Activated CD8-positive, alpha-beta memory T cell treated with anti-CD3 and anti-CD28 coated beads for 4 hours (primary cell): ENCODE results near the gene LARGE1.
"Not testable (repeated sequence)": the region's sequence is repeated elsewhere in the genome, so short reads cannot be mapped to it uniquely, and the experiment has no call there.

Source experiments
- DNase-seq, 2 donors: peaks; one replicate each; pipeline ENCODE4 v3.0.0-alpha.2; 2020; ENCODE audit warnings: low read depth in 2 of 2

The LARGE1 gene

GRCh38 chr22:33372875-33373274 lies 547.4 kb downstream of the LARGE1 start:
- DNase-seq: no peak

DNA sequence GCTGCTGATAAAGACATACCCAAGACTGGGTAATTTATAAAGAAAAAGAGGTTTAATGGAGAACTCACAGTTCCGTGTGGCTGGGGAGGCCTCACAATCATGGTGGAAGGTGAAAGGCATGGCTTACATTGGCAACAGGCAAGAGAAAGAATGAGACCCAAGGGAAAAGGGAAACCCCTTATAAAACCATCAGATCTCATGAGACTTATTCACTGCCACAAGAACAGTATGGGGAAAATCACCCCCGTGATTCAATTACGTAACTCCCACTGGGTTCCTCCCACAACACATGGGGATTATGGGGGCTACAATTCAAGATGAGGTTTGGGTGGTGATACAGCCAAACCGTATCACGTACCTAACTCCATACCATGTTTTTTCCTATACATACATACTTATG lies 557.0 kb downstream of the LARGE1 start:
- DNase-seq: not testable (repeated sequence)

DNA sequence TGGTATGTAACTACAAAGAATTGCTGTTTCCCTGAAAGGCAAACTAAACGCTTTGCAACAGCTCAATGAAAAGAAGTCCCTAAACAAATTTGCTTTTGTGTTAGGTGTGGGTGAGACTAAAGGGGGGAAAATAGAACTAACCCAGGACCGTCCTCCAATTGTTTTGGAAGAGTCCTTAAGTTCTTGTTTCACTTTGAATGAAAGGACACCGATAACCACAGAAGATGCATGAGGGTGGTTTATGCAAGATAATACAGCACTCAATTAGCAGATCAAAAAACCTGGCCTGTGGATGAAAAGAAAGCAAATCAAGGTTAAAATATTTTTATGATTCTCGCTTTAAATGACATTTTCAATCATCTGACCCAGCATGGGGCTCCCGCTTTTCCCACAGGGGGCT lies 557.6 kb downstream of the LARGE1 start:
- DNase-seq: no peak

GRCh38 chr22:33361581-33361980 lies 558.7 kb downstream of the LARGE1 start:
- no peak for DNase-seq

DNA sequence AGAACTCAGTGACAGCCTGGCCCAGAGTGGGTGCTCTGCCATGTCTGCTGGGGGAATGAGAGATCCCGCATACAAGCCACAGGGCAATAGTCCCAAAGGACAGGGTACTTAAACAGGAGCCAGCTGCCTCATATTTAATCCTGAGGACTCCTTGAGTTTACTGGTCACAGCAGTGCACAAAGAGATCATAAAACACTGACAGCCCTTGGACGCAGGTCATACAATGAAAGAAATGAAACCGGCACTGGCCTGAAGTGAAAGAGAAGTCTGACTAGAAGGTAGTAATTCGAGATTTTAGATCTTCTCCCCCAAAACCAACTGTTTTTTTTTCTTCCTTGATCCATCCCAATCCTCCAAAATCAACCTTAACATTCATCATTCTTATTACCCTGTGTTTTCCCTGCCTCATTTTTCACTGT lies 562.3 kb downstream of the LARGE1 start:
- no peak for DNase-seq

DNA sequence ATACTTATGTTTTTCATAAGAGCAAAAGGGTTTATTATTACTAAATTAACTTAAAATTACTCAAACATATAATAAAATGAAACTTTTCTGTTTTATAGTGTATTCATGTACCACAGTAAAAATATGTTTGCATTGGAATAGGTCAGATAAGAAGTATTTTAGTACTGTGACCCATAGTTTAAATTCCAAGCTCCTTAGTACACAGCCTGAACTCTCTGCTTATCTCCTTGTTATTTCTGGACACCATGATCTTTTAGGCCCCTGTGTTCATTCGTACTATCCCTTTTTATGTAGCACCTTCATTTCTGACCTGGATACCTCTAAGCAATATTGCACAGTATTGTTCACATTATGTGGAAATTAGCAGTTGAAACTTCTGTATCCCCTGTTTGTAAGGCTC lies 565.3 kb downstream of the LARGE1 start:
- no peak for DNase-seq

GRCh38 chr22:33353502-33353901 lies 566.8 kb downstream of the LARGE1 start:
- DNase-seq: no peak

- no peak for DNase-seq
Observed at GRCh38 chr22:33352768-33353167, 567.5 kb downstream of the LARGE1 start.

GRCh38 chr22:33350961-33351360 lies 569.3 kb downstream of the LARGE1 start:
- DNase-seq: no peak

DNA sequence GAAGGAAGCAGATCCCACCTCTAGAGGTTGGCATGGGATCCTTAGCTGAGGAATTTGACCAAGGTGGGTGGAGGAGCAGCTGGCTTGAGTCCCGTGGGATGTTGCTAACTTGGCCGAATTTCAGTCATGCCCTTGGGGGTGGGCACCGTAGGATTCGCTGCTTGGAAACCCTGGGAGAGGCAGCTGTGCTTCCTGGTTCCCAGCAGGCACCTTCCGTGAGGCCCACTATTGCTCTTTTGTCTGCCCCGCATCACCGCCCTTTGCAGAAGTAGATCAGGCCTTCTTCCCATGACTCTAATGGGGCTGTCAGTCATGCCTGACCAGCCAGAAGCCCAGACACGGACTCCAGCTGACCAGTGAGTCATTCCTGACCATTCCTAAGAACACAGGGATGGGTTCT lies 569.8 kb downstream of the LARGE1 start:
- no peak for DNase-seq

- no peak for DNase-seq
Observed at GRCh38 chr22:33347002-33347401, 573.3 kb downstream of the LARGE1 start.

DNA sequence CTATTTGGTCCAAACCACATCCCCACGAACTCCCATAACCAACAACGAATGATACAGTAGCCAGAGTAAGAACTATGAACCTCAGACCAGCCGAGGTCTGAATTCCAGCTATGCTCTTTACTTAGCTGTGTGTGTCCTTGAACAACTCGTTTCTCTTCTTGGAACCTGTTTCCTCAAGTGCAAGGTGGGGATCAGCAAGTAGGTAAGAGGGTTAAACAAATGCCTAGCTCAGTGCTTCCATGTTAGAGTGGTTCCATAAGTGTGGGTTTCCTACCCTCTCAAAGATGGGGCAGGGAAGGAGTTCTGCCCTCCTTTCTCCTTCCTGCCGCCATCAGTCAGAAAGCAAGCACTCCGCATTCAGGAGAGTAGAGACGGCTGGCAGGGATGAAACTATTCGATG lies 578.7 kb downstream of the LARGE1 start:
- DNase-seq: no peak

DNA sequence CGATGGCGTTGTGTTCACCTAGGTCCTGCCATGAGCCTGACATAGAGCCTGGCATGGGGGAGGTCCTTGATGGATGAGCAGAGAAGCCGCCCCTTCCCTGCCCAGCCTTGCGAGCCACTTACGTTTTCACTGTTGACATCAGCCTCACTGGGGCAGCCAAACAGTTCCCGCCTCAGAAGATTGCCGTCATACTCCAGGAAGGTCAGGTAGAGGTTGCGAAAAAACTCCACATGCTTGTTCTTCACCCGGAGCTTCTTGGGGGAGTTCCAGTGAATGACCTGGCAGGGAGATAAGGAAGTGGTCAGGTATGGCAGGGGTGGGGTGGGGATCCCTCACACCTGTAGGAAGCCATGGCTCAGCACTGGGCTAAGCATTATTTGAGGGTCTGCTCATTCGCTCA lies 582.8 kb downstream of the LARGE1 start:
- DNase-seq: no peak

GRCh38 chr22:33335611-33336279 lies 584.5 kb downstream of the LARGE1 start:
- no peak for DNase-seq

- DNase-seq: no peak
Observed at GRCh38 chr22:33332538-33332937, 587.7 kb downstream of the LARGE1 start.

DNA sequence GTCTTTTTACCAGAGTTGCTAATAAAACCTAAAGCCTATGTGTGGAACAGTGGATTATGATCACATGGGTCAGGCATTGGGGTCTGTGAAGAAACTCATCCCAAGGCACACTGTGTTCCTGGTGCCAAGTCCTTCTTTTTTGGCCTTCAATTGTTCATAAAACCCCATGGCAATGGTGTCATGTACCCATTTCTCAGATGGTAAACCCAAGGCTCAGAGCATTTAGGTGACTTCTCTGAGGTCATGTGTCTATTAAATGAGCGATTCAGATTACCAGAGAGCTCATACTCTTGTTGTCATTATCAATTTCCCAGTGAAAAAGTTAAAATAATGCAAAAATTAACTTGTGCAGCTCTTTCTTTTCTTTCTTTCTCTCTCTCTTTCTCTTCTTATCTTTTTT lies 589.3 kb downstream of the LARGE1 start:
- no peak for DNase-seq

DNA sequence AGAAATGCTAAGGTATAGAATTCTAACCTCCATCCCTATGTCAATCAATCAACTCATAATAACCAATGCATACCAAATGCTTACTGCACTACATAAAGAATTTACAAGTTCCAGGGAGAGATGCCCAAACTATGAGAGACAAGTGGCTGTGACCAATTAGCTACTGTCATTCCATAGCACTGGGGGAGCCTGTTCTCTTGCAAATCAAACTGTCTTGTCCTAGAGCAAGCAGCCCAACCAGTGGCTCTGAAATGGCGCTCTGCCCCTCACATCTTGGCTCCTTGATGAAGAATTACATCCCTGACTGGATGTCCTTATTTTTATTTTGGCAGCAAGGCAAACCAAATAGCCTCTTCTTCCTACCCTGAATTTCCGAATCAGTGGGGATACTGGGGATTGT lies 589.7 kb downstream of the LARGE1 start:
- no peak for DNase-seq

DNA sequence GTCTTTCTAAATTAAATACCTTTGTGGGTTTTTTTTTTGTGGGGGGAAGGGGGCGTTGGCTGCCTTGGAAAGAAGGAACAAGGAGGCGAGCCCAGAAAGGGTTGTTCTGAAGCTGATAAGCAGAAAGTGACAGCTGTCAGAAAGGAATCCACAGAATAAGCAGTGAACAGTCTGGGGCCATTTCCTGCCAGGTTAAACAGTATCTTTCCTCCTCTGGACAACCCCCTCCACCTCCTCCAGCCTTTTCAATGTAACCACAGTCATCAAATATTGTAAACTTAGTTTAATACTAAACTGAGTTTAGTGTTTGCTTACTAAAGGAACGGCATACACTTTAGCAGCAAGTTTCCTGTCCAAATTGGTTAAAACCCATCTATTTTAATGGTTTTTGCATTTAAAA lies 590.9 kb downstream of the LARGE1 start:
- DNase-seq: no peak

DNA sequence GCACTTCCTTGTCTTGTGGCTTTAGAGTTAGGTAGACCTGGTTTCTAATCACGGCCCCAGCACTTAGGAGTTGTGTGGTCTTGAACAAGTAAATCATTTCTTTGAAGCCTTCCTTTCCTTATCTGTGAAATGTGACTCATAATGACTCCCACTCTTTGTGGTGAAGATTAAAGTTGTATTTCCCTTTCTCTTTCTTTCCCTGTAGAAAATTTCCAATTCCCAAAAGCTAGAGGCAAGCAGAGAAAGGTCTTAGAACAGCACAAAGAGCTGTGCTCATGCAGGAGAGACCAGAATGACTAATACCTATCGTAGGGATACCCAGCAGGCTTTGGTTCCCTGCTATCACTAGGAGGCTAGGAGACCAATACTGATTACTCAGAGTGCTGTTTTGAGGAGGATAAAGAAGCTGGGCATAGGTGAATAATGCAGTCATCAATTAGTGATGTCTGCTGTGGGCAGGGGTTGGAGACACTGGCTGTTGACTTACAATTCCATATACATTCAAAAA lies 591.4 kb downstream of the LARGE1 start:
- no peak for DNase-seq

GRCh38 chr22:33327348-33327860 lies 592.9 kb downstream of the LARGE1 start:
- DNase-seq: no peak

DNA sequence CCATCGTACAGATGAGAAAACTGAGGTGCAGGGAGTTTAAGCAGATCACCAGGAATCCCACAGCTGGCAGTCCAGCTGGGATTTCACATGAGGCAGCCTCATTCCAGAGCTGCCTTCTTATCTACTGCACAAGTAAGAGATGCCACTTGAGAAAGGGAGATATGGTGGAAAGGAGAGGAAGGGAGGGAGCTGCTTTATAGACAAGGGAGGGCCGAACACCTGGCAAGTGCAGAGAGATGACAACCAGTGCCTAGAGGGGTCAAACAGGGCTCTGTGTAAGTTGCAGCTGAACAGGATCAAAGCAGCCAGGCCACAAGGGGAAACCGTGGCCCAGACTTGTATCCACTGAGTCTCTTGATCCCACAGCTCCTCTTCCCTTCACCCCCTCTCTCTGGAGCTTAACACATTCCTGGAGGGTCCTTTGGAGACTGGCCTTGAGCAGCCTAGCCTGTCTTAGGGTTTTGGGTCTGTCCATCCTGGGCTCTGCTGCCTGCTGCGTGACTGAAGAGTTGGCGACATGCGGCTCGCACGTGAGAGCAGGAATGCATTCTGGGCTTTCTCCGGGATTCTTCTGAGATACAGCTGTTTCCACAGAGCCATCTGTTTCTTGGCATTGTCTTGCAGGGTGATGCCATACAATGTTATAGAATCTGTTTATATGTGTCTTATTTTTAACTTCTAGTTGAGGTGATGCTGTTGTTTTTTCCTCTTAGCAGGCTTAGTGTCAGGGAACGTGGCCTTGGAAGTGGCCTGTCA lies 593.6 kb downstream of the LARGE1 start:
- DNase-seq: no peak

DNA sequence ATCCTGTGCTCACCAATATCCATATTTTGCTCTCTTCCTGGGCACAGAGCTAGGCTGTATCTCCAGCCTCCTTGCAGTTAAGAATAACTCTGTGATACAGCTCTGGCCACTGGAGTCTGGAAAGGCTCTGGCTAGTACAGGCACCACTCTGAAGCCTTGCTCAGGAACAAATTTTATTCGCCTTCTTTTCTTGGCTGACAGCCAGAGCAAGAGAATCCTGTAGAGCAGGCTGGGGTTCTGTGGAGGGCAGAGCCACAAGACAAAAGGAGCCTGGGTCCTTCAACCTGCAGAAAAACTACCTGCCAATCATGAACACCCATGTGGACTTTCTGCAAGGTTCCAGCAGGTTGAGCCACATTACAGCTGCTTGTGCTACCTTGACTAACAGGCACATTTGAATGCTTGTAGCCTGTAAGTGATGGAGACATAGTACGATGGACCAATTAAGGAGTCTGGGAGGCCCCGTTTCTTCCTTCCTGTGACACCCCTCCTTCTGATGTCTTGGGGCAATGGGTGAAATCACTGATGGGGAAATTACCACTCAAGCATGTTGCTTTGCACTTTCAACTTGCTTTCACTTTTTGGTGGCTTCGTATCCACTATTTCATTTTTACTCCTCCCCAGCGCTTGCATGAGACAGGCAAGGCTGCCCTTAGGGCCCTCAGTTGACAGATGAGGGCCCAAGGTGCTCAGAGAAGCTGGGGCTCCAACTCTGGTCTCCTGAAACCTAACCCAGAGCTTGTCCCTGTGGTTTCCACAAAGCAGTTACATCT lies 594.9 kb downstream of the LARGE1 start:
- no peak for DNase-seq
